Stimulated activated CD8-positive, alpha-beta memory T cell treated with anti-CD3 and anti-CD28 coated beads, Interleukin-4, amount 100 ng/mL, for 24 hours (primary cell): ENCODE measurements around the gene ANKRD6.
A peak's percentile ranks its signal among the peaks of the same experiment; 100 is the strongest.
"Not testable (repeated sequence)": the region's sequence is repeated elsewhere in the genome, so short reads cannot be mapped to it uniquely, and the experiment has no call there.

Experiments used
- DNase-seq: peaks from one replicate; pipeline ENCODE4 v3.0.0-alpha.2; 2020; ENCODE audit warnings: low read depth

The ANKRD6 gene

GRCh38 chr6:89432875-89433251 is at the start of gene ANKRD6:
ANKRD6 (plus strand) TSS chr6:89433152; CDS start chr6:89566977, 133,825 bp downstream.
- DNase-seq, result peak; percentile 76

- DNase-seq, result no peak
Observed at GRCh38 chr6:89385156-89385667, 47.7 kb upstream of the ANKRD6 start.

- DNase-seq, result no peak
Observed at GRCh38 chr6:89385846-89386245, 47.1 kb upstream of the ANKRD6 start.

GRCh38 chr6:89386917-89387491 is 45.9 kb upstream of the ANKRD6 start:
- DNase-seq, result no peak

- DNase-seq, result no peak
Observed at GRCh38 chr6:89387516-89388201, 45.3 kb upstream of the ANKRD6 start.

GRCh38 chr6:89388846-89389245 is 44.1 kb upstream of the ANKRD6 start:
- DNase-seq, result no peak

- DNase-seq, result no peak
Observed at GRCh38 chr6:89392823-89393222, 40.1 kb upstream of the ANKRD6 start.

GRCh38 chr6:89393659-89394058 is 39.3 kb upstream of the ANKRD6 start:
- DNase-seq, result no peak

- not testable (repeated sequence) for DNase-seq
Observed at GRCh38 chr6:89397884-89398283, 35.1 kb upstream of the ANKRD6 start.

GRCh38 chr6:89398762-89399525 is 34.0 kb upstream of the ANKRD6 start:
- DNase-seq, result no peak

GRCh38 chr6:89400050-89400449 is 32.9 kb upstream of the ANKRD6 start:
- no peak for DNase-seq

GRCh38 chr6:89400912-89401399 is 32.0 kb upstream of the ANKRD6 start:
- DNase-seq, result no peak

GRCh38 chr6:89402776-89403175 is 30.2 kb upstream of the ANKRD6 start:
- no peak for DNase-seq

- no peak for DNase-seq
Observed at GRCh38 chr6:89404512-89404911, 28.4 kb upstream of the ANKRD6 start.

- no peak for DNase-seq
Observed at GRCh38 chr6:89406141-89406540, 26.8 kb upstream of the ANKRD6 start.

- no peak for DNase-seq
Observed at GRCh38 chr6:89409461-89410035, 23.4 kb upstream of the ANKRD6 start.

GRCh38 chr6:89410231-89410761 is 22.7 kb upstream of the ANKRD6 start:
- DNase-seq, result no peak

GRCh38 chr6:89410788-89411144 is 22.2 kb upstream of the ANKRD6 start:
- no peak for DNase-seq

- peak; percentile 2 for DNase-seq
Observed at GRCh38 chr6:89411145-89412070, 21.5 kb upstream of the ANKRD6 start.

GRCh38 chr6:89412071-89413005 is 20.6 kb upstream of the ANKRD6 start, which contains the start of gene RRAGD:
RRAGD (minus strand) TSS chr6:89412273; CDS start chr6:89411993, 280 bp downstream.
- peak; percentile 35 for DNase-seq
